ENCODE data around the gene HDAC4. TPM values are rescaled to one million over a fixed set of nuclear protein-coding genes. Genes with fewer than 3 reads are reported as not detected.

The HDAC4 gene
- total and polyA plus RNA-seq, 10 of the 15 experiments (the other 5 are each of a cell fraction or from before 2014, with no cell fraction given) = 0.22 to 15.7 (median 4.8) TPM

GRCh38 chr2:239346676-239347075, 54.1 kb downstream of the HDAC4 start:
- ATAC-seq (no peak), DNase-seq (ENCODE audit: low read depth, low spot score) (no peak), FAIRE-seq (no peak)
- Histone ChIP-seq H3K4me1 (ENCODE audit: control insufficient read depth, insufficient read depth, low read length) (no peaks in the 10 kb centered on the region), H2AFZ (ENCODE audit: control insufficient read depth, low read depth, low read length) (no peak overlapping the region), H3K27me3 (replicated peaks in 1 of 2; ENCODE audit: control insufficient read depth in 2 of 2, insufficient read depth in 2 of 2, low read length in 1 of 2) (no peaks in the 10 kb centered on the region), H3K9me3 (replicated peaks; ENCODE audit: control insufficient read depth, insufficient read depth, low read length) (no peaks in the 10 kb centered on the region; the same call in 2 of the 3 replicates), H4K20me1 (ENCODE audit: control insufficient read depth, insufficient read depth) (no peaks in the 10 kb centered on the region), H3K9ac (ENCODE audit: control insufficient read depth, insufficient read depth, low read length) (no peak overlapping the region), H3K4me3 (no peak overlapping the region), H3K27ac (ENCODE audit: control insufficient read depth, insufficient read depth) (no peak overlapping the region), H3K36me3 (ENCODE audit: control insufficient read depth in 2 of 2, insufficient read depth in 2 of 2, low read length in 1 of 2) (no peaks in the 10 kb centered on the region; a peak in 2 of 4 replicates), H3K4me2 (ENCODE audit: control insufficient read depth, insufficient read depth) (no peak overlapping the region), H3K79me2 (ENCODE audit: control insufficient read depth, insufficient read depth, low read length) (no peaks in the 10 kb centered on the region)
- POLR2A ChIA-PET = no interaction called here
- RAD21 ChIA-PET (ENCODE audit: unreplicated experiment) = no interaction called here
- CTCF ChIA-PET = no interaction called here
- BruUV-seq (replicated peaks) = no TSS peak
- WGBS (ENCODE audit: insufficient coverage, insufficient replicate concordance, low lambda C conversion rate, missing lambda C conversion rate) = 84% methylated on average over 4 of the region's 4 CpGs
- in situ Hi-C loops (cut with MboI) = no loop called here
- SMC1A ChIA-PET (ENCODE audit: uncharacterized antibody, unreplicated experiment) = no interaction called here
- intact Hi-C loops (cut with micrococcal nuclease; ENCODE audit: unreplicated experiment) = no loop called here
- TF ChIP-seq ZZZ3 (IDR thresholded peaks at IDR 0.05; ENCODE audit: control insufficient read depth, insufficient read length, low read depth) (no peak), KLF5 (IDR thresholded peaks at IDR 0.05; ENCODE audit: partially characterized antibody) (no peak), ZBED1 (IDR thresholded peaks at IDR 0.05; ENCODE audit: borderline replicate concordance) (no peak), SUZ12 (IDR thresholded peaks at IDR 0.05; ENCODE audit: unreplicated experiment) (no peak), PML (IDR thresholded peaks at IDR 0.05; ENCODE audit: low read length) (no peak), RBBP5 (conservative IDR thresholded peaks at IDR 0.05) (no peak), SREBF1 (IDR thresholded peaks at IDR 0.05; ENCODE audit: low read length) (no peak), CHD2 (IDR thresholded peaks at IDR 0.05; ENCODE audit: borderline replicate concordance, low read depth, low read length) (no peak), ATF7 (IDR thresholded peaks at IDR 0.05; ENCODE audit: low read depth) (no peak), ZNF384 (IDR thresholded peaks at IDR 0.05; ENCODE audit: borderline replicate concordance, low read depth, low read length) (no peak), ZNF274 (IDR thresholded peaks at IDR 0.05; ENCODE audit: insufficient read depth, insufficient read length) (no peak), BACH1 (IDR thresholded peaks at IDR 0.05; ENCODE audit: borderline replicate concordance) (no peak), YBX1 (IDR thresholded peaks at IDR 0.05) (no peak), CBFB (IDR thresholded peaks at IDR 0.05; ENCODE audit: low read depth) (no peak), KAT2A (conservative IDR thresholded peaks at IDR 0.05; ENCODE audit: control insufficient read depth, low read depth, low read length) (no peak), POLR2AphosphoS2 (IDR thresholded peaks at IDR 0.05; ENCODE audit: low read depth, low read length) (no peak), JUND (IDR thresholded peaks at IDR 0.05; ENCODE audit: low read depth, low read length) (no peak), TCF7 (IDR thresholded peaks at IDR 0.05; ENCODE audit: borderline replicate concordance) (no peak), CEBPB (IDR thresholded peaks at IDR 0.05; ENCODE audit: borderline replicate concordance in 1 of 2, low read depth in 2 of 2, low read length in 2 of 2) (no peak)
- TF ChIP-seq, protein P1, sequence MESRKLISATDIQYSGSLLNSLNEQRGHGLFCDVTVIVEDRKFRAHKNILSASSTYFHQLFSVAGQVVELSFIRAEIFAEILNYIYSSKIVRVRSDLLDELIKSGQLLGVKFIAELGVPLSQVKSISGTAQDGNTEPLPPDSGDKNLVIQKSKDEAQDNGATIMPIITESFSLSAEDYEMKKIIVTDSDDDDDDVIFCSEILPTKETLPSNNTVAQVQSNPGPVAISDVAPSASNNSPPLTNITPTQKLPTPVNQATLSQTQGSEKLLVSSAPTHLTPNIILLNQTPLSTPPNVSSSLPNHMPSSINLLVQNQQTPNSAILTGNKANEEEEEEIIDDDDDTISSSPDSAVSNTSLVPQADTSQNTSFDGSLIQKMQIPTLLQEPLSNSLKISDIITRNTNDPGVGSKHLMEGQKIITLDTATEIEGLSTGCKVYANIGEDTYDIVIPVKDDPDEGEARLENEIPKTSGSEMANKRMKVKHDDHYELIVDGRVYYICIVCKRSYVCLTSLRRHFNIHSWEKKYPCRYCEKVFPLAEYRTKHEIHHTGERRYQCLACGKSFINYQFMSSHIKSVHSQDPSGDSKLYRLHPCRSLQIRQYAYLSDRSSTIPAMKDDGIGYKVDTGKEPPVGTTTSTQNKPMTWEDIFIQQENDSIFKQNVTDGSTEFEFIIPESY (IDR thresholded peaks at IDR 0.05) = no peak

All from GM12878 (cell line).